NB4 (cell line): ENCODE measurements around the gene TSPO.

Source experiments
- DNase-seq: peaks from one replicate; pipeline ENCODE4 v3.0.0; 2010; ENCODE audit warnings: low read depth
- H3K4me3 ChIP-seq: one replicate; pipeline ENCODE4 v1.5.1; 2011; ENCODE audit warnings: mild to moderate bottlenecking, low read depth, low read length, moderate library complexity
- MYC ChIP-seq: IDR thresholded peaks from 2 replicates; pipeline ENCODE4 v1.6.1; 2011; ENCODE audit warnings: low read depth, low read length
- POLR2A ChIP-seq: IDR thresholded peaks from 2 replicates; pipeline ENCODE4 v1.6.1; 2011; ENCODE audit warnings: mild to moderate bottlenecking; ENCODE audit not compliant: insufficient read length; ENCODE audit errors: extremely low read depth
- TF ChIP-seq, protein P1 (sequence below): IDR thresholded peaks from one replicate; pipeline ENCODE4 v1.5.1; 2012; ENCODE audit warnings: low read depth, low read length
- TF ChIP-seq, protein P2 (sequence below): IDR thresholded peaks from 2 replicates; pipeline ENCODE4 v1.6.1; 2011; ENCODE audit warnings: low read depth, low read length

TSPO gene

DNA sequence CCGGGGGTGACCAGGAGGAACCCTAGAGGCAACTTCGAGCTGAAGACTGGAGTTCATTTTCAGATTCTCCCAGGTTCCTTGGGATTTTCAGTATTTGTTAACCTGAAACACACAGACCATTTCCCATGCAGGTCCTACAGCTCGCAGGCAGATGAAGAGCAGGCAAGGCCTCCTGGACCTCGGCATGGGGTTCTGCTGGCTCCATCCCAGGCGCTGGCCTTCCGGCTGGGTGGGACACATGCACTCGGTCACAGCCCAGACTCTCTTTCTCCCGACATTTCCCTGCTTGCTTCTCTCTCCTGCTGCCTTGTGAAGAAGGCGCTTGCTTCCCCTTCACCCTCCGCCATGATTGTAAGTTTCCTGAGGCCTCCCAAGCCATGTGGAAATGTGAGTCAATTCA, 51.0 kb downstream of the TSPO start:
- H3K4me3 ChIP-seq, result no peak overlapping the region
- TF ChIP-seq, protein P1, sequence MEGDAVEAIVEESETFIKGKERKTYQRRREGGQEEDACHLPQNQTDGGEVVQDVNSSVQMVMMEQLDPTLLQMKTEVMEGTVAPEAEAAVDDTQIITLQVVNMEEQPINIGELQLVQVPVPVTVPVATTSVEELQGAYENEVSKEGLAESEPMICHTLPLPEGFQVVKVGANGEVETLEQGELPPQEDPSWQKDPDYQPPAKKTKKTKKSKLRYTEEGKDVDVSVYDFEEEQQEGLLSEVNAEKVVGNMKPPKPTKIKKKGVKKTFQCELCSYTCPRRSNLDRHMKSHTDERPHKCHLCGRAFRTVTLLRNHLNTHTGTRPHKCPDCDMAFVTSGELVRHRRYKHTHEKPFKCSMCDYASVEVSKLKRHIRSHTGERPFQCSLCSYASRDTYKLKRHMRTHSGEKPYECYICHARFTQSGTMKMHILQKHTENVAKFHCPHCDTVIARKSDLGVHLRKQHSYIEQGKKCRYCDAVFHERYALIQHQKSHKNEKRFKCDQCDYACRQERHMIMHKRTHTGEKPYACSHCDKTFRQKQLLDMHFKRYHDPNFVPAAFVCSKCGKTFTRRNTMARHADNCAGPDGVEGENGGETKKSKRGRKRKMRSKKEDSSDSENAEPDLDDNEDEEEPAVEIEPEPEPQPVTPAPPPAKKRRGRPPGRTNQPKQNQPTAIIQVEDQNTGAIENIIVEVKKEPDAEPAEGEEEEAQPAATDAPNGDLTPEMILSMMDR, result no peak
- TF ChIP-seq POLR2A, result no peak
- TF ChIP-seq, protein P2, sequence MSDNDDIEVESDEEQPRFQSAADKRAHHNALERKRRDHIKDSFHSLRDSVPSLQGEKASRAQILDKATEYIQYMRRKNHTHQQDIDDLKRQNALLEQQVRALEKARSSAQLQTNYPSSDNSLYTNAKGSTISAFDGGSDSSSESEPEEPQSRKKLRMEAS, result no peak
- TF ChIP-seq MYC, result no peak
- DNase-seq, result no peak

DNA sequence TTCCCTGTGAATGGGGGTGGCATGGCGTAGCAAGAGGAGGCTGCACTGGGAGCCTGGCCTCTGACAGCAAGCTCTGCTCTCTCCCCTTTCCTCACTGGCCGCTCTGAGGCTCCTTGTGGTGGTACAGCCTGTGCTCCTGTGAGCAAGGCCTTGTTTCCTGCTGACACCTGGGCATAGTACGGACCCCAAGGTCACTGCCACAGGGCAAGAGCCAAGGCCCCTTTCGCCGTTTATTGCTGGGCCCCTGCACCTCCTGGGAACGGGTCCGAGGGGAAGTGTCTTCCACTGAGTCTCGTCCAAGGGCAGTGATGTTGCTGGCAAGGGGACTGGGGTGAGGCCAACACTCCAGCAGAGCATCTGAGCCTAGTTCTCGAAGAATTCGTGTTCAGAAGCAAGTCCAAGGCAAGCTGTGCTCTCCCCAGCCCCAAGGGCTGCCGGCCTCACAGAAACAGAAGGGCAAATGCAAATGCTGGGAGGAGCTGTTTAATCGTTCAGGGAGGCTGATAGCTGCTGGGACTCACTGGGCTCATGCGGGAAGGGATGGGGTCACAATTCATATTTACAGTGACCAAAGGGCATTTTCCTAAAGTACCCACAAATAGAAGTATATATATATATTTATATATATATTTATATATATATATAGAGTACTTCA, 51.5 kb downstream of the TSPO start:
- H3K4me3 ChIP-seq, result no peak overlapping the region
- no peak for DNase-seq
- TF ChIP-seq, protein P2, result no peak
- TF ChIP-seq, protein P1, result no peak
- TF ChIP-seq MYC, result no peak
- no peak for TF ChIP-seq POLR2A

DNA sequence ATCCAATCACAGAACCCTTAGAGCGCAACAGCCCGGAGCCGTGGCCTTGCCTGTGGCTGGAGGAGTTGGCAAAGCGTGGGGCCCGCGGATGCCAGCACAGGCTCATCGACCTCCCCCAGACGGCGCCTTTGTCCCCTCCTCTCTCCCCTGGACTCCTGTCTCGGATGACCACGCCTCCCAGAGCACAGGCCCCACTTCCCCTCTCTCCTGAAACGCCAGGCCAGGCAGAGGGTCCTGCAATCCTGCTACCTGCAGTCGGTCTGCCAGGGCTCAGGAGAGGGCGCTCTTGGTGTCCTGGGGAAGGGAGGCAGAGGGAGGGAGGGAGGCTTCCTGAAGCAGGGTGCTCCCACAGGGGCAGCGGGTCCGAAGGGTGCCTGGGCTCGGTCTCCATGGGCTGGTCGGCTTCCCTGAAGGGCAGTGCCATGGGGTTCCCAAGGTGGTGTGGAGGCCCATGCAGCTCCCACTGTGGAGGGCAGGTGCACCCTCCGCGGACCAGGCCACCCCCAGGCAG, 52.2 kb downstream of the TSPO start:
- DNase-seq, result no peak
- TF ChIP-seq, protein P2, result no peak
- TF ChIP-seq MYC (no peak), POLR2A (no peak)
- TF ChIP-seq, protein P1, result no peak

DNA sequence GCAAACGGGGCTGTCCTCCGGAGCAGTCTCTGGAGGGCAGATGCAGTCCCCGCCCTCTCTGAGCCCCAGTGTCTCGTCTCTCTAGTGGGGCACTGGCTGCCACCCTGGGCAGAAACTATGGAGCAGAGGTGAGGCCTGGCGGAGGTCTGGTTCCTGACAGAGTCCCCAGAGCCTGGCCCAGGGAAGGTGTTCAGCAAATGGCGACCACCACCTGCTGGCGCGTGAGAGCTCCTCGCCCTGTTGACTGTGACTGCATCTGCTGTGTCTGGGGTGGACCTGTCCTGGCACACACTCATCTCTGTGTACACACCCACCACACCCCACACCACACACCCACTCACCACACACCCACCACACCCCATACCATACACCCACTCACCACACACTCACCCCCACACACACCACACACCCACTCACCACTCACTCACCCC, 53.9 kb downstream of the TSPO start:
- TF ChIP-seq, protein P2, result no peak
- TF ChIP-seq POLR2A, result no peak
- no peak for TF ChIP-seq MYC
- TF ChIP-seq, protein P1, result no peak
- no peak for DNase-seq
- no peak overlapping the region for H3K4me3 ChIP-seq

More for the DNA sequence above, 52.2 kb downstream of the TSPO start:
- no peak overlapping the region for H3K4me3 ChIP-seq

DNA sequence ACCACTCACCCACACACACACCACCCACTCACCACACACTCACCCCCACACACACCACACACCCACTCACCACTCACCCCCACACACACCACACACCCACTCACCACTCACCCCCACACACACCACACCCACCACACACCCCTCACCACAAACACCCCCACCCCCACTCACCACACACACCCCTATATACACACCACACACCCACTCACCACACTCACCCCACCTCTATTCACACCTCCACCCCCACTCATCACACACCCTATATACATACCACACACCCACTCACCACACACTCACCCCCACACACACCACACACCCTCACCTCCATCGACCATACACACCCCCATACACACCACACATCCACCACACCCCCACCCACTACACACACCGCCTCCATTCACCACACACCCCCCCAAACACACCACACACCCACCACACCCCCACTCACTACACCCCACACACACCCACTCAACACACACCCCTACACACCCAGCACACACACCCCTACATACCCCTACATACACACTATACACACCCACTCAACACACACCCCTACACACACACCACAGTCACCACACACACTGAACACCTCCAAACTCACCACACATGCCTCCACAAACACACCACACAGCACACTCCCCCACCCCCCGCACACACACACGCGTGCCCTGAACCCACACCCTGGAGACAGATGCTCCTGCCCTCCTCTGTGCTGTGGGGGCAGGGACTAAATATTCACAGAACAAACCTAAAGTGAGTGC, 54.6 kb downstream of the TSPO start:
- no peak for DNase-seq
- no peak overlapping the region for H3K4me3 ChIP-seq
- TF ChIP-seq, protein P1, result no peak
- TF ChIP-seq, protein P2, result no peak
- no peak for TF ChIP-seq MYC
- no peak for TF ChIP-seq POLR2A
